Stimulated activated naive CD4-positive, alpha-beta T cell treated with Interleukin-2 at 50 U/mL for 16 hours (primary cell): ENCODE data around the gene XG.
"Not testable (repeated sequence)": the region's sequence is repeated elsewhere in the genome, so short reads cannot be mapped to it uniquely, and the experiment has no call there.

Source experiments
- DNase-seq: peaks from one replicate; lab custom pipeline; 2025; lab: John Stamatoyannopoulos, UW

Gene XG, protein sequence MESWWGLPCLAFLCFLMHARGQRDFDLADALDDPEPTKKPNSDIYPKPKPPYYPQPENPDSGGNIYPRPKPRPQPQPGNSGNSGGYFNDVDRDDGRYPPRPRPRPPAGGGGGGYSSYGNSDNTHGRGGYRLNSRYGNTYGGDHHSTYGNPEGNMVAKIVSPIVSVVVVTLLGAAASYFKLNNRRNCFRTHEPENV

DNA sequence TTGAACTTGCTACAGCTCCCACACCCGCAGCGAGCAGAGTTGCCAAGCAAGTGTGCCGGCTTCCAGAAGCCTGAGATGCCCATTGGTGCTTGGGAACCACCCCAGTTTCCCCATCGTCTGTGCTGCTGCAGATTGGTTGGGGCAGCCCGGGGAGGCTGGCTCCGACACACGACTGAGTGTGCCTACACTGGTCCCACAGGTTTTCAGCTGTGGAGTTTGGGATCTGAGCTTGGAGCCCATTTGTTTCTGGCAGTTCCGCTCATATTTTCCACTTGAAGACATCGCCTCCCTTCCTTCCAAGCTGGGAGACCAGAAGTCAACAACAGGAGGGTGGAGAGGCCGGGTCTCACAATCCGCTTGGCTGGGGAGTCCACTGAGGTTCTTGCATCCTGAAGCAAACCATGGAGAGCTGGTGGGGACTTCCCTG, at the start of gene XG:
TSS of gene XG (plus strand) at position 167 of the 427 bp plus-strand sequence. CDS start at position 402, 235 bp downstream.
- not testable (repeated sequence) for DNase-seq

- DNase-seq, result no peak
These were observed 47.9 kb upstream of the XG start for GRCh38 chrX:2703991-2704369.

GRCh38 chrX:2705046-2705832, 46.6 kb upstream of the XG start:
- DNase-seq, result no peak

DNA sequence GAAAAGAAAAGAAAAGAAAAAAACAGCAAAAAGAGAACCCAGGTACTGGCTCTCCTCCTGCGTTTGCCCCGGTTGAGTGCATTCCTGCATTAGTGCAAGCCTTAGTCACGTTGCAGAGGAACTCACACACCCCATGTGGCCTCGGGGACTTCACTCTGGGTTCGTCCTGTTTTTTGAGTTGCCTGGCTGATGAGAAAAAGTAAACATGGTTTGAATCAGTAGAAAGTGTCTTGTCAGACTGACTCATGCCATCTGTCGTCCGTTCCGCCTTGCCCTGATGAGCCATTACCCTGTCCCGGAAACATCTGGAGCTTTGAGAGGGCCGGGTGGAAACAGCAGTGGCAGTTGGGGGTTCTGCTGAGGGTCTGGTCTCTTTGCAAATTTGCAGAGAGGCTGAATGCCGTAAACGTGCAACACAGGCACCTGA, 44.5 kb upstream of the XG start:
- DNase-seq, result no peak

- DNase-seq, result no peak
These were observed 43.8 kb upstream of the XG start for GRCh38 chrX:2708021-2708420.

GRCh38 chrX:2708592-2709188, 43.1 kb upstream of the XG start:
- DNase-seq, result no peak

GRCh38 chrX:2709556-2709955, 42.3 kb upstream of the XG start:
- DNase-seq, result no peak

DNA sequence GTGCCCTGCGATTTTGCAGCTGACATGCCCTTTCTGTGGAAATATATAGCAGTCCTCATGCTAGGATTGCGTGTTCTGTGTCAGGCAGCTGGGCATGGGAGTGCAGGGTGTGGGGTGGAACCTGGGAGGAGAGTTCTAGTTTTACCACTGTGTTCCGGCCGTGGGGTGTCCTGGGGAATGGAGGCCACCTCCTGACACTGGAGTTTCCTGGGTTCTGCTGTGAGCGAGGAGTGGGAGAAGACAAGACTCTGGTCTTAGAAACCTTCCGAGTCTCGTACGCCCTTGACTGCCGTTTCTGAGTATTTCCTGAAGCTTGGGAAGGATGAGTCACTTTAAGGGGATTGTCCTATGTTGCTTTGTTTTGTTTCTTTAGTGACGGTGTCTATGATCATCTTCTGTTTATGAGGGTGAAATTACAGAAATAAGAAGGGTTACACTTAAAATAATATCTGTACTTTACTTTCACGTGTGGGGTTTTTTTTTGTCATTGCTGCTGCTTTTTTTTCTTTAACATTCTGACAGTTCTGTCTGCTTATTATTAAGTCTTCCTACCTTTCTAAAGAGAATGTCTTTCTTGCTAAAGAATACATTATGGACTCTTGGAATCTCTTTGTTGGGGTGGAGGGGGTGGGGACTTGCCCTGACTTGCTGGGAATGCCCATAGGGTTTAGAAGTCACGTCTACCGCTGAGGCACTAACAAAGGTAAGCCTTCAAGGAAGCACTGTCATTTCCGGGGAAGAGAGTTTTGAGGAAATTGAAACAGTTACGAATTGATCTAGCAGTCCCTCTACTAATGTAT, 41.6 kb upstream of the XG start:
- DNase-seq, result no peak

DNA sequence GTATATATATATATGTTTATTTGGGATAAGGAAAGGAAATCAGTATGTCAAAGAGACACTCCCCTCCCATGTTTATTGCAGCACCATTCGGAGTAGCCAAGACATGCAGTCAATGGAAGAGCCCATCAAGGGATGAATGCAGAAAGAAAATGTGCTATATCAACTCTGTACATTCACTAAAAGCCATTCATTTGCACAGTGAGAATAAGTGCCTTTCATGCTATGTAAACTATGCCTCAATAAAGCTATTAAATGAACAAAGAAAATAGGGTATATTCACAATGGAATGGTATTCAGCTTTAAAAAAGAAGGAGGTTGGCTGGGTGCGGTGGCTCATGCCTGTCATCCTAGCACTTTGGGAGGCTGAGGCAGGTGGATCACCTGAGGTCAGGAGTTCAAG, 40.4 kb upstream of the XG start:
- DNase-seq, result no peak

DNA sequence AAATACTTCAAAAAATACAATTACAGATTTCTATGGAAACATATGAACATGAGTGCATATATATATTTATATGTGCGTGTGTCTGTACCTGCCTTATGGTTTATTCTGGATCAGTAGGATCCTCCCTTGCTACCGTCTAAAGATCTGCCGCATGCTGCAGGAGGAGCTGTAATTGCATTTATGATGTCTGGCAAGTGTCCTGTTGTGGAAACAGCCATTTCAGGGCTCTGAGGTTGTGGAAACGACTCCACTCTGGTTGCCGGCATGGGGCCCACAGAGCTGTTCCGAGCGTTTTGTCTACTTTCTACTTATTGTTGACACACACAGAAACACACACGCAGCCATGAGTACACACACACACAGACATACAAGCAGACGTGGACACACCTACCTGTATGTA, 39.4 kb upstream of the XG start:
- no peak for DNase-seq

DNA sequence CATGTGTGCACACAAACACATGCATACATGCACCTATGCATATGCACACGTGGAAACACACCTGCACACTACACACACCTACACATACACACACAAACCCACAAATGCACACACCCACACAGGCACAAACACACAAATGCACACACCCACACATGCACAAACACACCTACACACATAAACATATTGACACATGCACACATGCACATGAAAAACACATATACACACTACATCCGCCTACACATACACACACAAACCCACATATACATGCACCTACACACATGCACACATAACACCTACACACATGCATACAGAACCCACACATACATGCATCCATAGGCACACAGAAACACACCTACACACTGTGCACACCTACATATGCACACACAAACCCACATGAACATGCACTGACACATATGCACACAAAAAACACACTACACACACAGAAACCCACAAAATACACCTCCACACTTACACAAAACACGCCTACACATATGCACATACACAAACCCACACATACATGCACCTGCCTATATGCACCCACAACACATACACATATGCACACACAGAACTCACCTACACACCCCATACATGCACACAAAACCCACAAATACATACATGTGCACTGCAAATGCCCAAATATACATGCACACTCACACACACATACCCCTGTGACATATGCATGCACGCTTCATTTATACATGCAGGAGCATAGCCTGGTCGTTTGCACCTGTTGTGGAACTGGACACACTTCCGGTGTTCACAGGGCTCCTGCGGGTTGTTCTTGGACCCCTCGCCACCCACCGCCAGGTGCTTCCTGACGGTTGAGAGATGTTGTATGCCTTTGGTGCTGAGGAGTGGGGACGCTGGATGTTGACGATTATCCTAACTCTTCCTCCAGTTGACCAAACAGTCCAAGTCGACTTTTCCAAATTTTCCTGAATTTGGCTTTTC, 38.7 kb upstream of the XG start:
- no peak for DNase-seq

DNA sequence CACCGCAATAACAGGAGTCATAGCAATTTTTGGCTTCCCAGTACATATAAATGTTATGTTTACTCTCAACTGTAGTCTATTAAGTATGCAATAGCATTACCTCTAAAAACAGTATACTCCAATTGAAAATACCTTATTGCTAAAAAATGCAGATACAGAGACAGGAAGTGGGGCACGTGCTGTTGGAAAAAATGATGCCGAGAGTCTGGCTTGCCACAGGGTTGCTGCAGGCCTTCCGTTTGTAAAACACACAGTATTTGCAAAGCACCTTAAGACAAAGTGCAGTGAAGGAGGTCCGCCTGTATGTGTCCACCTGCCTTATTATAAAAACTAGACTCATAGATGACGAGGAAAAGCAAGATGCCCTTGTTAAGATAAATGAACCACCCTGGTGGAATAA, 37.3 kb upstream of the XG start:
- no peak for DNase-seq

DNA sequence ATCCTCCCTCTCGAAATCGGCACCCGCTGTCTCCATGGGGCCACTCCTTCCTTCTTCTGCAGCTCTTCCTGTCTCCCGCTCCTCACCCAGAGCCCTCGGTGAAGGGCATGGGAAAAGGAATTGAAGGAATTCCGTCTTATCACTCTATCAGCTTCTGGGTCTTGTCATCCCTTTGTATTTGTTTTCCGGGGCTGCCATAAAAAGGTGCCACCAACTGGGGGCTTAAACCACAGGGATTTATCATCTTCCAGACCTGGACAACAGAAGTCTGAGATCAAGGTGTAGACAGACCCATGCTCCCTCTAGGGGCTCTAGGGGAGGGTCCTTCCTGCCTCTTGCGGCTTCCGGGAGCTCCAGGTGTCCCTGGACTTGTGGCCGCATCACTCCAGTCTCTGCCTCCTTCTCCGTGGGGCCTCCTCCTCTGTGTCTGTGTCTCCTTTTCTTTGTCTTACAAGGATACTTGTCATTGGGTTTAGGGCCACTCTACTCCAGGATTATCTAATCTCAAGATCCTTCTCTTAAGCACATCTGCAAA, 36.7 kb upstream of the XG start:
- DNase-seq, result no peak

DNA sequence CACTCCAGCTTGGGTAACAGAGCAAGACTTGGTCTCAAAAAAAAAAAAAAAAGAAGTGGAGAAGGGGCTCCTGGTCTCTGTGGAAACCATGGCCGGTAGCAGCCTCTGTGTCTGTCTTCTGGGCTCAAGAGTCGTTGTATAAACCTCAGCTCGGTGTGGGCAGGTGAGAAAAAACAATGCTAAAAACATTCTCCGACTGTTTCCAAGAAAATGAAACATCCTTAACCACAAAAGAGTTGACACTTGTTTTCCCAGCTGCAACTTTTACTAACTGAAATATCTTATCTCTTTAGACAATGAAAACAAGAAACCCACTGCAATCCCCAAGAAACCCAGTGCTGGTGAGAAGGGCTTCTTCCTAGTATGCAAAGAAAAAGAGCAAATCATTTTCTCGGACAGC, 34.5 kb upstream of the XG start:
- no peak for DNase-seq

DNA sequence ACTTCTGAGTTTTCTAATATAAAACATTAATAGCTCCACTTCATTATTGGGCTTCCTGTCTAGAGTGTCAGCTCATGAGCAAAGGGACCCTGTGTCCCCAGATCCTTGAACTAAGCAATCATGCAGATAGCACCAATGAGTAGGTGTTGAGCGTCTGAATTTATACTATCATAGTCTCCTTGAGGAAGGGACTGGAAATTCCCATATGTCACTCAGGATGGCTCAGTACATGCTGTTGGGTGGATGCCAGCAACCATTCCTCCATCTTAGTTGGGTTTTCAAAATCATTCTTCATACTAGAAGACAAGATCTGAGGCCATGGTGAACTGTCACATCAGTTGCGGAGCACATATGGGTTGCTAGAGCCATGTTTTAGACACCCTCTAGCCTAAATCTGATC, 33.0 kb upstream of the XG start:
- no peak for DNase-seq

DNA sequence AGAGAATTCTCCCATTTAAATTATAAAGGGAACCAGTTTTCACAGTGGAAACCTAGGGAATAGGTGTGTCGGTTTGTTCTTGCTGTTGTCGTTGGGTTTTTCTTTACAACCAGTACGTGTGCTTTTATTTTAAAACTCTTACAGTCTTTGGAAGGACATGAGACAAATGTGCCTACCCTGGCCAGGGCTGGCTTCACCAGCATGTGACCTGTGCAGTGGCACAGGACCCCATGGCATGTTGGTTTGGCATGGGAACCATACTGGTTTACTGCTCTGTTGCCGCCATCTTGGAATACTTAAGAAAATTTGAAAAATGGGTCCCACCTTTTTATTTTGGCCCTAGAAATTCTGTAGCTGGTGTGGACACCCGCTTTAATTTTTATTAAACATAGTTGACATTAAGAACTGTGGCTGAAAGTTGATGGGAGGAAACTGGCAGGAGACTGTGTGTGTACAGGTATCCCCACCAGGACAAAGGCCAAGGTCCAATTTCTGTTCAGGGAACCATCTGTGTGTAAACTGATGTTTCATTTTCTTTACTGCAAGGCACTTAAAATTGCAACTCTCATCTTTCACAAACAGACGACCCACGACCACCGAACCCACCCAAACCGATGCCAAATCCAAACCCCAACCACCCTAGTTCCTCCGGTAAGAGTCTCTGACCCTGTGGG, 31.9 kb upstream of the XG start:
- DNase-seq, result no peak

- no peak for DNase-seq
These were observed 28.5 kb upstream of the XG start for GRCh38 chrX:2723286-2723879.

- not testable (repeated sequence) for DNase-seq
These were observed 24.6 kb upstream of the XG start for GRCh38 chrX:2727264-2727663.

- DNase-seq, result no peak
These were observed 19.8 kb upstream of the XG start for GRCh38 chrX:2732076-2732475.

GRCh38 chrX:2732649-2733048, 19.2 kb upstream of the XG start:
- DNase-seq, result no peak
